GM19397 (cell line): ENCODE results near the gene HPCAL1.
A peak's percentile ranks its signal among the peaks of the same experiment; 100 is the strongest.

ENCODE experiments used
- ATAC-seq: cut with Tn5 transposase; IDR thresholded peaks from one replicate; pipeline ENCODE4 v1.9.1; 2021; ENCODE audit warnings: mild to moderate bottlenecking, moderate library complexity; ENCODE audit not compliant: unreplicated experiment

Gene HPCAL1

GRCh38 chr2:10320575-10320931 lies 17.8 kb downstream of the HPCAL1 start:
- no peak for ATAC-seq

- ATAC-seq = no peak
Measured at GRCh38 chr2:10320933-10321332, 18.2 kb downstream of the HPCAL1 start.

GRCh38 chr2:10321622-10322021 lies 18.9 kb downstream of the HPCAL1 start:
- no peak for ATAC-seq

- no peak for ATAC-seq
Measured at GRCh38 chr2:10322481-10322880, 19.8 kb downstream of the HPCAL1 start.

GRCh38 chr2:10322973-10323372 lies 20.3 kb downstream of the HPCAL1 start:
- no peak for ATAC-seq

- no peak for ATAC-seq
Measured at GRCh38 chr2:10323535-10323934, 20.8 kb downstream of the HPCAL1 start.

GRCh38 chr2:10324095-10324832 lies 21.6 kb downstream of the HPCAL1 start:
- ATAC-seq = no peak

GRCh38 chr2:10325278-10326145 lies 22.8 kb downstream of the HPCAL1 start:
- ATAC-seq = no peak

- ATAC-seq = no peak
Measured at GRCh38 chr2:10326151-10326616, 23.5 kb downstream of the HPCAL1 start.

GRCh38 chr2:10326707-10327594 lies 24.2 kb downstream of the HPCAL1 start:
- no peak for ATAC-seq

- ATAC-seq = no peak
Measured at GRCh38 chr2:10327896-10328669, 25.4 kb downstream of the HPCAL1 start.

GRCh38 chr2:10328670-10329579 lies 26.2 kb downstream of the HPCAL1 start:
- no peak for ATAC-seq

GRCh38 chr2:10329580-10329879 lies 26.8 kb downstream of the HPCAL1 start:
- no peak for ATAC-seq

GRCh38 chr2:10329880-10330699 lies 27.4 kb downstream of the HPCAL1 start:
- no peak for ATAC-seq

GRCh38 chr2:10330700-10331026 lies 28.0 kb downstream of the HPCAL1 start:
- no peak for ATAC-seq

- peak; percentile 48 for ATAC-seq
Measured at GRCh38 chr2:10331027-10331701, 28.5 kb downstream of the HPCAL1 start.

GRCh38 chr2:10331702-10332401 lies 29.1 kb downstream of the HPCAL1 start:
- ATAC-seq = peak; percentile 54
